GM21786 (cell line): ENCODE results near the gene GNAZ.

Experiments
- ATAC-seq: cut with Tn5 transposase; IDR thresholded peaks from one replicate; pipeline ENCODE4 v1.9.1; 2021; ENCODE audit not compliant: unreplicated experiment

GNAZ gene

DNA sequence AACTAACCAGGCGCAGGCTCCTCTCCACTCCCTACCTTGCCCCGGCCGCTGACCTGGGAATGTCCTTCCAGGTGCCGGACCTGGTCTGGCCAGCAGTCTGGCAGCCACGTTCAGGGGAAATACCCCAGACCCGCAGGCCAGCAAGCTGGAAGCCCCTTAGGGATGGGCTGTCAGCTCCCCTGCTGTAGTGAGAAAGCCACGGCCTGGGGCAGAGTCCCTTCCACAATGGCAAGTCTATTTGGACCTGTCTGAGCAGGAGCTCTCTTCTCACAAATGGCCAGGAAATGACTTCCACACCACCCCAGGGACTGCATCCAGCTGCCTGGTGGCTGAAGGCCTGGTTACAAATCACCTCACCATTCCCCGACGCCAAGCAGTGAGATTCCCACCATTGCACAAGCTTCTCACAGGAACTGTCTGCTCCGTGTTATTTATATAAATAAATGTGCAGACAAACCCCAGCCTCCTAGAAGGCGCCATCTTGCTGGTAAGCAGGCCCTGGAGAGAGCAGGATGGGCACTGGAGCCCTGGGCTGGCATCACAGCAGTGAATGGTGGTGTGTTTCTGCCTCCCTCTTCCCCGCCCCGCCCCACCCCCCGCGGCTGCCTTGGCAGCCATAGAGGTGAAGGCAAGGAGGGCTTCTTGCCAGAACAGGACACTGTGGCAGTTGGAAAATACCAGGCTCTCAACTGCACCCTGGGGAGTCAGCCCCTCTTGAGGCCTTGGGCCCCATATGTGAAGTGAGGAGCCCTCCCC is 47.8 kb downstream of the GNAZ start:
- no peak for ATAC-seq

DNA sequence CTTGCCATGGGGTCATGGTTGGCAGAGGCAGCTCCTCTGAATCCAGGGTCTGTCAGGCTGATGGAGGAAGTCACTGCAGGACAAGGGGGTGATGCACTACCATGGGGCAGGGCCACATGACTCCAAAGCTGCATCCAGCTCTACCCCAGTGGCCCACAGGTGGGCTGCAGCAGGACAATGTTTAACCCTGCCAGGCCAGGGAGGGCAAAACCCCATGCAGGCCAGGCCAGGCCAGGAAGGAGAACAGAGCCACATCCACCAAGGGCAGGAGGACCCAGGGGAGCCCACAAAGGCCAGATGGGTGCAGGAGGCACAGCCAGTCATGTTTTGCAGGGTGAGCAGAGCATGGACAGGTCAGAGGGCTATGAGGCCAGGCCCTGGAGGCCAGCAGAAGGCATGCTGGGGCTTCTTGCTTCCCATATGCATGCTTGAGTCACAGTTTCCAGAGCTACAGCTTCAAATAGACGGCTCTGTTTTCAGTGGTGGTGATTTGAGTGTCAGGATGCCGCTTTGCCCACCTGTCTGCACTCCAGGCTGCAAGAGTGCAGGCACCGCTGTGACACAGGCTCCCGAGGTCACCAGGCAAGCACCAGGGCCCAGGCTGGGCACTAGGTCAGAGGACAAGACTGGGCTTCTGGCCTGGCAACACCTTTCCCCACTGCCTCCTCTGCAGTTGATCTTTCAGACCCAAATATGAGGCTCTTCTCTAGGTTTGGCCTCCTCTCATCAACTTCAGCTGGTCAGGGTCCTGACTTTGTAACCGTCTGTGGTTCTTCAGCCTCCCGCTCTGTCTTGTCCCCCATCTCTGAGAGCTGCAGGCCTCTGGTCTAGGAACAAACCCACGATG is 48.6 kb downstream of the GNAZ start:
- no peak for ATAC-seq

DNA sequence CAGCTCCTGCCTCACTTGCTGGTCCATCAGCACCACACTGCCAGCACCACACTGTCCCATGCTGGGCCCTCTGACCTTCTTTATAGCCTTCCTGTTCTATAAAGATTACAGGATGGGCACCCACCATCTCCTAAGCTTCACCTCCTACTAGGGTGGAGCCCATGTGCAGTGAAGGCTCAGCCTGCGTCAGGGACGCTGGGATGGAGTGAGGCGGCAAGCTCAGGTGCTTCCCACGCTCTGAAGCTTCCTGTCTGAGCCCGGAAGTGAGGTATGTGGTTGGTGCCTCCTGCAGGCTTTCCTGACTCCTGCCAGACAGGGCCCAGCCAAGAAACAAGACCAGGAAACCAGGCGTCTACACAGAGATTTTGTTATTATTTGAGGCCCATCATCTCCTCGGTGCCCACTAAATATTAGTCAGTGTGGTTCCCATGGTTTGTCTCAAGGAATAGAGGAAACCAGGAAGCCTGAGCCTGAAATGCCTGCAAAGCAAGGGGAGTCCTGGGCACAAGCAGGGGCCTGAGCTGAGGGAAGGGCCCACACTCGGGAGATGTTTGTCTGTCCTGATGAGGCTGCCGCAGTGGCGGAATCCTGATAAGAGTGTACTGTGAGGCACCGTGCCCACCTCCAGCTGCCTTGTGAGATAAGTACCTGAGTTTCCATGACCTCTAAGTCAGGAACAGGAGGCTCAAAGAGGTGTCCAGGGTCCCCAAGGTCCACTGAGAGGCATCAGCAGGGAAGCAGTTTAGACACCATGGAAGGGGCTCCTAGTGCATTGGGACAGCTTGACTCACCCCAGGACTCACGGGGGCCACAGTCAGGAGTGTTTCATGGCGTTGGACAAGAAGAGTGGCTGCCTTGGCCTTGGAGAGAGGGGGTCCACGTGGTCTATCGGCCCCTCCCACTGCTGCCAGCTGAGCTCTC is 49.4 kb downstream of the GNAZ start:
- ATAC-seq = no peak

DNA sequence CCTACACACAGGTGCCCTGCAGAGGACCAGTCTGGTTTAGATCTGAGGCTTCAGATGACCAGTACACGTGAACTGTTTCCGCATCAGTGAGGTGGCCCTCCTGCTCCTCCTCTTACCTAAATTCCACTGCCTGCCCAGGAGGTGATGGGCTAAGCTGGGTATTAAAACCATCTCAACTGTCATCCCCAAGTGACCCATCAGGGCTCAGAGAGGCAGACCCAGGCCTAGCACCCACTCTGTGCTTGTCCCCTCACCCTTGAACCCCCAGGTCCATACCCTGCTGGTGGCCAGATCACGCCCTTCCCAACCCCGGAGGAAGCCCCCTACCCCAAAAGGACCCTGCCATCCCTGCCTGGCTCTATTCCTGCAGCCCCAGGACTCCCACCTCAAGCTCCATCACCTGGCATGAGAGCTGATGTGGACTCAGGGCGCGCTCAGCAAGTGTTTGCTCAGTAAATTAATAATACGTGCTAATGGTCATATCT is 50.1 kb downstream of the GNAZ start:
- ATAC-seq = no peak

DNA sequence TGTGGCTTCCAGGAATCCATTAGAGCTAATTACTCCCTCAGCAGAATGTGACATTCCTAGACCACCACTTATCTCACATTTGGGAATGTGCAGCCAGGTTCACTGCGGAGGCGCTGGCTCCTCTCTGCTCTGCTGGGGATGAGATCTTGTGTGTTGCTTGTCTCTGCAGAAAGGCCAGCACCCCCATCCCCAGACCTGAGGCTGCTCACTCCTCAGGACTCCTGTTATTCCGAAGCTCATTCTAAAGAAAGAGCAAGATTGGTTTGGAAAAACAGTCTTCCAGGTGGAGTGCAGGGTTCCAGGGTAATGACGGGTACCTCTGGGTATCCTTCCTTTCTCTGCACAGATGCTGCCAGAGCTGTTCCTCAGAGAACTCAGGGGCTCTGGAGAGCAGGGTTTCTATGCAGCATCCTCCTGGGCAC is 50.7 kb downstream of the GNAZ start:
- ATAC-seq = no peak

DNA sequence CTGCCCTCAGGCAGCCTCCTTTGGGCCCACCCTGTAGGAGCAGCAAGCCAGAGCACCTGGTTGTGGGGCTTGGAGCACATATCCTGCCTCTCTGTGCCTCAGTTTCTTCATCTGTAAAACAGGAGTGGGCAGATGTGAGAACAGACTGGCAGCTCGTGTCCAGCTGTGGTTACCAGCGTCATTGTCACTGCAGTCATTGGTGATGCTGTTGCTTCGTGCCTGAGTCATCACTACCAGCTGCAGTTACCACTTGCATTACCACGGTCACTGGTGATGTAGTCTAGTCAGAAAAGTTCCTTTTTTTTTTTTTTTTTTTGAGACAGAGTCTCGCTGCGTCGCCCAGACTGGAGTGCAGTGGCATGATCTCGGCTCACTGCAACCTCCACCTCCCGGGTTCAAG is 51.1 kb downstream of the GNAZ start:
- ATAC-seq = no peak

DNA sequence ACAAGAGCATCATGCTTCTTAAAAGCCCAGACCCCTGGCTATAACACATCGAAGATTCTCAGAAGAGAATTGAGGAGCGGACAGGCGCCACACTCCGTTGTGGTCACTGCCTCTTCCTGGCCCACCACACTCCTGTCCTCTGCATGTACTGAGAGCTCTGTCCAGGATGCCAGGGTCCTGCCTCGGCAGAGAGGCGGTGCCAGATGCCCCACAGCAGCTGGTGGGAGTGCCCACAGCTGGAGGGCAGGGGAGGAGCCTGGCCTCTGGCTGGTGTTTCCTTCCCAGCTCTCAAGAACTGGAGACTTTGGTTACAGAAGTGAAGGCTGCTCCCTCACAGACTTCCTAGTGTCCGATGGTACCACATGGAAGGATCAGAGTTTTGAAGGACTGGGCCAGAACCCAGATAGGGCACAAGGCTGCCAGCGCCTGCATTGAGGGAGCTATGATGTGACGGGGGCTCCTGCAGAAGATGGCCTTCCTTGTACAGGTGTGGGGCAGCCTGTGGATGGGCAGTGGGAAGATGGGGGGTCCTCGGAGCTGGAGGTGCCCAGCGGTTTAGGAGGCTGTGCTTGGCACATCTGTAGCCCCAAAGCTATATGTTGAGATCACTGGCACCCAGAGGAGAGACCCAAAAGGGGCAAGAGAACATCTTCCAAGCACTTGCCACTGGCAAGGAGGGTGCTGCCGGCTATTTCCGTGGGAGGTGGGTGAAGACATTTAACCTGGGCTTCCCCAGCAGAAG is 52.1 kb downstream of the GNAZ start:
- no peak for ATAC-seq

DNA sequence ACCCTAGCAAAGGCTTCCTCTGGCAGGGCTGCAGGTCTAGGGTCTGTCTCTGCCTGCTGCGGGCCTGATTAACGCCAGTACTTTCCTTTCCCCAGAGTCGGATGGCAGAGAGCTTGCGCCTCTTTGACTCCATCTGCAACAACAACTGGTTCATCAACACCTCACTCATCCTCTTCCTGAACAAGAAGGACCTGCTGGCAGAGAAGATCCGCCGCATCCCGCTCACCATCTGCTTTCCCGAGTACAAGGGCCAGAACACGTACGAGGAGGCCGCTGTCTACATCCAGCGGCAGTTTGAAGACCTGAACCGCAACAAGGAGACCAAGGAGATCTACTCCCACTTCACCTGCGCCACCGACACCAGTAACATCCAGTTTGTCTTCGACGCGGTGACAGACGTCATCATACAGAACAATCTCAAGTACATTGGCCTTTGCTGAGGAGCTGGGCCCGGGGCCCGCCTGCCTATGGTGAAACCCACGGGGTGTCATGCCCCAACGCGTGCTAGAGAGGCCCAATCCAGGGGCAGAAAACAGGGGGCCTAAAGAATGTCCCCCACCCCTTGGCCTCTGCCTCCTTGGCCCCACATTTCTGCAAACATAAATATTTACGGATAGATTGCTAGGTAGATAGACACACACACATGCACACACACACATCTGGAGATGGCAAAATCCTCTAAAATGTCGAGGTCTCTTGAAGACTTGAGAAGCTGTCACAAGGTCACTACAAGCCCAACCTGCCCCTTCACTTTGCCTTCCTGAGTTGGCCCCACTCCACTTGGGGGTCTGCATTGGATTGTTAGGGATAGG is 52.9 kb downstream of the GNAZ start:
- no peak for ATAC-seq

DNA sequence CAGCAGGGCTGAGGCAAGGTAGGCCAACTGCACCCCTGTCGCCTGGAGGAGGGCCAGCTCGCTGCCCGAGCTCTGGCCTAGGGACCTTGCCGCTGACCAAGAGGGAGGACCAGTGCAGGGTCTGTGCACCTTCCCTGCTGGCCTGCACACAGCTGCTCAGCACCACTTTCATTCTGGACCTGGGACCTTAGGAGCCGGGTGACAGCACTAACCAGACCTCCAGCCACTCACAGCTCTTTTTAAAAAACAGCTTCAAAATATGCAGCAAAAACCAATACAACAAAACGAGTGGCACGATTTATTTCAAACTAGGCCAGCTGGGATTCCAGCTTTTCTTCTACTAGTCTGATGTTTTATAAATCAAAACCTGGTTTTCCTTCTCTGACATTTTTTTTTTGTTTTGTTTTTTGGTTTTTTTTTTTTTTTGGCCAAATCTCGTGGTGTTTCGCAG is 53.5 kb downstream of the GNAZ start:
- no peak for ATAC-seq

DNA sequence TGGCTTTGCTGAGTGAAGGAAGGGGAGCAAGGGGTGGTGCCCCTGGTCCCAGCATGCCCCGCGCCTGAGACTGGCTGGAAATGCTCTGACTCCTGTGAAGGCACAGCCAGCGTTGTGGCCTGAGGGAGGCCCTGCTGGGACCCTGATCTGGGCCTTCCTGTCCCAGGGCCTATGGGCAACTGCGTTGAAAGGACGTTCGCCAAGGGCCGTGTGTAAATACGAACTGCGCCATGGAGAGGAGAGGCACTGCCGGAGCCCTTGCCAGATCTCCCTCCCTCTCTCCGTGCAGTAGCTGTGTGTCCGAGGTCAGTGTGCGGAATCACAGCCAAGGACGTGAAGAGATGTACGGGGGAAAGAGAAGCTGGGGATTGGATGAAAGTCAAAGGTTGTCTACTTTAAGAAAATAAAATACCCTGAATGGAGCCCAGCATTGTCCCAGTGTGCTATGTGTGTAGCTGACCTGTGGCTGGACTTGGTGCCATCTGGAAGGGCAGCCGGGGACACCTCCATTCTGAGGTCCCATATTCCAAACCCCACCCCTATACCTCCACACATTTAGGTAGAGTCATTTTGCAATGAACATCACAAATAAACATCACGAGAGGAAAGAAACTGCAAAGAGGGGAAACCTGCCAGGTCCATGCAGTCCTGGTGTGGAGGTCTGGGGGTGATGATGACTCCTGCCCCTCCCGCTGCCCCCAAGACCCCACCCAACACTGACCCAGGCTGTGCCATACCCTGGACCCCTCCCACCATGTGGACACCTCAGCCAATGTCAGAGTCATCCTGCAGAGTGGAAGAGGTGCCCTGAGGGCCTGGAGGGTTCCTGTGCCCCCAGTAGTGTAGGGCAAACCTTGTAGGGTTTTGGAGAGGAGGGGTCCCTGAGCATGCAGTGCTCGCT is 54.5 kb downstream of the GNAZ start:
- no peak for ATAC-seq

DNA sequence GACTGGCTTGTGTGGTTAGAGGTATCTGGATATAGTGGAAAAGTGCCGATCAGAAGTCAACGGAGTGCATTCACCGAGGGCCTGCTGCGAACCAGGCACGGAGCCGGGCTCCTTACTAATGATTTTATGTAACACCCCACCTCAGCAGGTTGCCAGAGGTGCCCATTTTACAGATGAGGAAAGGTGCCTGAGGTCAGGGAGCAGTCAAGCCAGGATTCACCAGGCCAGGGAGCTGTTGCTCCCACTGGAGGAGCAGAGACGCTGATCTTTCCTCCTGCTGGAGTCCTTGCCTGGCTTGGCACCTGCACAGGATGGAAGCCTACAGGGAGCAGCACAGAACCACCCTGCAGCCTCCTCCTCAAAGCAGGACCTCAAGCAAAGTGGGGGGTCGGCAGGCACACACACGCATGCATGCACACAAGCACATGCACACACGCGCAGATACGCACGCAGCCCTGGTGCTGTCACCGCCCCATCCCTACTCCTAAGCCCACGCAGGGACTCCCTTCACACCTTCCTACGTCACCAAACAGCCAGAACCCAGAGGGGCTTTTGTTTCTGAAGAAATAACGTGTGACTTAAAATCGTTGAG is 55.3 kb downstream of the GNAZ start:
- ATAC-seq = no peak

DNA sequence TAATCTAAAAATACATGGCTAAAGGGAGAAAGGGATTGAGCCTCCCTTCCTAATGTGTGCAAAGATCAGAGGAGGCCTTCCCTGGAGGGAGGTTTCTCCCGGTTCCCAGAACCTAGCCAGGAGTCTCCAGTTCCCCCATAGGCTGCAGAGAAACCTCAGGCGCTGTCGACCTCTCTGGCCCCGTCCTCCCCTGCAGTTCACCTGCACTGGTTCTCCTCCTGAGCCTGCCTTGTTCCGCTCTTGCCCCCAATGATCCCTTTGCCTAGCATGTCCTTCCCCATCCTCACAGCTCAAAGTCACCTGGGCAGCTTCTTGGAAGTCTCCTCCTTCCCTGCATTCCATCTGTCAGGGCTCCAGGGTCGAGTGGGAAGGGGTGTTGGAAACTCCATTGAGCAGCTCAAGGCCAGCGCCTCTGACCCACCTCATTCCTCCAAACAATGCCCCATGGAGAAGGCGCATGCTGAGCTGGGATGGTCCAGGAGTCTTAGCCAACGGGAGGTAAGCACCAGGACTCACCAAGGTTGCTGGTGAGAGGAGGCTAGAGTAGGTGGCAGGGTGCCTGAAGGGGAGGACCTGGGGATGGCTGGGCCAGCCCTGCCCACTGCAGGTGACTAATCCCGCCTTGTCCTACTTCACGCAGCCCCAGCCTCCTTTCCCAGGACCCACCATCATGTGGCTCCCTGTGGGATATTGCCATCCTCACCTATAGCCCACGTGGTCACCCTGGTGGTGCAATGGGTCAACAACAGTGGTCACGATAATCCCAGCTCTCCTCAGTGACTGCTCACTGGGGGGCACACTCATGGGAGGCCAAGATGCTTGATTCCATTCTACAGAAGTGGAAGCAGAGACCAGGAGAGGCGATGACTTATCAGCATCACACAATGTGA is 56.1 kb downstream of the GNAZ start:
- no peak for ATAC-seq

DNA sequence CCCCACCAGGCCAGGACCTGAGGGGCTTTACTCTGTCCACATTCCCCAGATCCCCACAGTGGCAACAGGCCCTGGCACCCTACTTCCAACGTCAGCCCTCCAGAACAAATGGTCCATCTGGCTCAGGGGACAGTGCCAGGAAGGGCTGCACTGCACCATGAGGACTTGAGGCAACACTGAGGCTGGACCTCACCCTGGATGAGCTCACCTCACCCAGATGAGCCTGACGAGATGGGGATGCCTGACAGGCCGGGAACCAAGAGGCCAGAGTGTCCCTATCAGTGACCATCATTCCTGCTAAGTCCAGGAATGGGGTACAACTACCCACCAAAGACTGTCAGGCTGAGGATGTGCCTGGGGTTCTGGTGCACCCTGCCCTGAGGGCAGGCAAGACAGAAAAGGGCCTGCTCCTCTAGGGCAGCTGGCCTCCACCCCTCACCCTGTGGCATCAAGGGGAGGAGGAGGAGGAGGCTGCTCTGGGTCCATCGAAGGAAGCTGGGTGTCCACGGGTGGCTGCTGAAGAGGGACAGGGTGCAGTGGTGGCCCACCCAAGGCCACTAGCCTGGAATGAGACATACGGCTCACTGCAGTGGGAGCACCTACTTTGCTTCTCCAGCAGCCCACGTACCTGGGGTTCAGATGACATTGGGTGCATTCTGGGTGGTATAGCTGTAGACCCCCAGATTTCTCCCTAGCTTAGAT is 56.9 kb downstream of the GNAZ start:
- no peak for ATAC-seq

DNA sequence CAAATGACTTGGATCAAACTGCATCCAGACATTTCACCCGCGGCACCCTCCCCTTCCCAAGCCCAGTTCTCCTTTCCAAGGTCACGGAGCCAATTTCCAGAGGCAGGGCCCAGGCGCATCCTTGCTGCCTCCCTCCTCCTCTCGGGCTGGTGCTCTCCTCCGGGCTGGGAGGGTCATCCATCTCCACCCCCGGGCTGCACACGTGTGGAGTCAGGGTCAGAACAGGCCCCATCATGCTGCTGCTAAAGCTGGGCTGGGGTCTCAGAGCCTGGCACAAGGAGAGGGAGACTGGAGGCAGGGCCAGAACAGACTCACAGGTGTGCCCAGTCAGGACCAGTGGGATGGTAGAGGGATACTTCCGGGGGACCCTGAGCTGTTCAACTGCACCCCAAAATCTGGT is 57.5 kb downstream of the GNAZ start:
- ATAC-seq = no peak

DNA sequence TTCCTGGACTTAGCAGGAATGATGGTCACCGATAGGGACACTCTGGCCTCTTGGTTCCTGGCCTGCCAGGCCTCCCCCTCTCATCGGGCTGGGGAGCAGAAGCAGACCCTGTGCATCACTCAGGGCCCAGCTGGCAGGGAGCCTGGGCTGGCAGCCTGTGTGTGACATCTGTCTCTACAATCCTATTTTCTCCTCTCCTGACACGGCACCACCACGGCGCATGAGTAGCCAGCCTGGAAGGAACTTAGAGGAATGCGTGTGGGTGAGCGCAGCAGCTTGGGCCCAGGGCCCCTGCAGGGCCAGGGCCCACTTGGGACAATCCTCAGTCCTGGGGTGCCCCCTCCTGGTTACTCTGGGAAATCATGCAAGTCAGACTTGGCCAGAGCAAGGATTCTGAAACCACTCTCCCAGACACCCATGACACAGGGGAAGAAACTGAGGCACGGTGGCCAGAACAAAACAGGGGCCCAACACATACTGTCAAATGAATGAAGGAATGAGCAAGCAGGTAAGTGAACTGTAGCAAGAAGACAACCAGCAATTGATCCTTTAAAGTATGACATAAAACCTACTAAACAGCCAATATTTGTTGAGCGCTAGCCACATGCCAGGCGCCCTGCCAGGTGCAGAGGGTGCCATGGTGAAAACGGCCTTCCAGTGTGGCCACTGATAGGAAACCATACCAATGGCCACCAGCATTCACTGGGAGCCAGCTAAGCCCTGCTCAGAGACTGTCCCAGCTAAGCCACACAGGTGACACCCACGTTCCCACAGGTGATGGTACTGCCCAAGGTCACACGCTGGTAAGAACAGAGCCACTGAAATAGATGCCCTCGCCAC is 58.2 kb downstream of the GNAZ start:
- no peak for ATAC-seq

DNA sequence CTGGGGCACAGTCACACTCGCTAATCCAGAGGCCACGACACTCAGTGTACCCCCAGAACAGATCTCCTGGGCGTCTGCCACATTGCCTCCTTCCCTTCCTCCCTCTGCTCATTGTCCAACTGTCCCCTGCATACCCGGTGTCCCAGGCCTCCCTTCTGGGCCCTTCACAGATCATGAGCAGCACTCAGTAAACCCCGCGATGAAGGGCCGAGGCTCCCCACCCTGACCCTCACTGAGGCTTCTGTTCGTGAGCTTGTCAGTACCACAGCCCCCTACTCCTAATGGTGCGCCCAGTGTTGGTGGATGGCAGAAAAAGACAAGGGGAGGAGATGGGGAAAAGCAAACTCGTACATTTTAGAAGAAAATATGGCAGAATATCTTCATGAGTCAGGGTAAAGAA is 58.8 kb downstream of the GNAZ start:
- ATAC-seq = no peak
